ENCODE data around the gene SCP2.

Gene SCP2

GRCh38 chr1:52917581-52917980, 9.5 kb upstream of the SCP2 start:
- Histone ChIP-seq H3K4me1 (ENCODE audit: control insufficient read depth in 1 of 2, insufficient read depth in 2 of 2, low read length in 2 of 2) (peaks cover 0 to 3% of the 10 kb centered on the region in 2 donors), H3K4me3 (ENCODE audit: low read depth in 1 of 2, low read length in 2 of 2) (no peak overlapping the region), H3K36me3 (ENCODE audit: control insufficient read depth in 1 of 2, insufficient read depth in 2 of 2, low read length in 2 of 2) (peaks cover 0 to 16% of the 10 kb centered on the region in 2 donors), H3K27me3 (ENCODE audit: low read depth, low read length) (no peaks in the 10 kb centered on the region), H3K9me3 (ENCODE audit: control insufficient read depth in 1 of 2, low read length in 2 of 2) (no peaks in the 10 kb centered on the region), H3K27ac (ENCODE audit: low read length) (no peak overlapping the region)

- Histone ChIP-seq H3K36me3 (ENCODE audit: control insufficient read depth in 1 of 2, insufficient read depth in 2 of 2, low read length in 2 of 2) (peaks cover 0 to 11% of the 10 kb centered on the region in 2 donors), H3K27me3 (ENCODE audit: low read depth, low read length) (no peaks in the 10 kb centered on the region), H3K4me1 (ENCODE audit: control insufficient read depth in 1 of 2, insufficient read depth in 2 of 2, low read length in 2 of 2) (peaks cover 0 to 3% of the 10 kb centered on the region in 2 donors), H3K9me3 (ENCODE audit: control insufficient read depth in 1 of 2, low read length in 2 of 2) (no peaks in the 10 kb centered on the region), H3K27ac (ENCODE audit: low read length) (no peak overlapping the region), H3K4me3 (ENCODE audit: low read depth in 1 of 2, low read length in 2 of 2) (no peak overlapping the region)
Observed at GRCh38 chr1:52918201-52918600, 8.9 kb upstream of the SCP2 start.

- Histone ChIP-seq H3K4me1 (ENCODE audit: control insufficient read depth in 1 of 2, insufficient read depth in 2 of 2, low read length in 2 of 2) (peaks cover 0 to 3% of the 10 kb centered on the region in 2 donors), H3K9me3 (ENCODE audit: control insufficient read depth in 1 of 2, low read length in 2 of 2) (no peaks in the 10 kb centered on the region), H3K27ac (ENCODE audit: low read length) (no peak overlapping the region), H3K4me3 (ENCODE audit: low read depth in 1 of 2, low read length in 2 of 2) (no peak overlapping the region), H3K36me3 (ENCODE audit: control insufficient read depth in 1 of 2, insufficient read depth in 2 of 2, low read length in 2 of 2) (peaks cover 0 to 5% of the 10 kb centered on the region in 2 donors), H3K27me3 (ENCODE audit: low read depth, low read length) (no peaks in the 10 kb centered on the region)
Observed at GRCh38 chr1:52919051-52919722, 7.9 kb upstream of the SCP2 start.

GRCh38 chr1:52919723-52920483, 7.2 kb upstream of the SCP2 start:
- peaks cover 0 to 5% of the 10 kb centered on the region in 2 donors for H3K36me3 ChIP-seq (ENCODE audit: control insufficient read depth in 1 of 2, insufficient read depth in 2 of 2, low read length in 2 of 2)
- H3K27ac ChIP-seq (ENCODE audit: low read length): no peak overlapping the region
- peaks cover 0 to 3% of the 10 kb centered on the region in 2 donors for H3K4me1 ChIP-seq (ENCODE audit: control insufficient read depth in 1 of 2, insufficient read depth in 2 of 2, low read length in 2 of 2)
- H3K27me3 ChIP-seq (ENCODE audit: low read depth, low read length): no peaks in the 10 kb centered on the region
- H3K9me3 ChIP-seq (ENCODE audit: control insufficient read depth in 1 of 2, low read length in 2 of 2): no peaks in the 10 kb centered on the region
- peak overlapping the region in 1 of 2 donors; percentile 68 for H3K4me3 ChIP-seq (ENCODE audit: low read depth in 1 of 2, low read length in 2 of 2)

GRCh38 chr1:52920791-52921291, 6.2 kb upstream of the SCP2 start:
- Histone ChIP-seq H3K36me3 (ENCODE audit: control insufficient read depth in 1 of 2, insufficient read depth in 2 of 2, low read length in 2 of 2) (peaks cover 0 to 5% of the 10 kb centered on the region in 2 donors), H3K9me3 (ENCODE audit: control insufficient read depth in 1 of 2, low read length in 2 of 2) (no peaks in the 10 kb centered on the region), H3K4me3 (ENCODE audit: low read depth in 1 of 2, low read length in 2 of 2) (peak overlapping the region; percentile 43 to 68), H3K4me1 (ENCODE audit: control insufficient read depth in 1 of 2, insufficient read depth in 2 of 2, low read length in 2 of 2) (peaks cover 2 to 3% of the 10 kb centered on the region in 2 donors), H3K27me3 (ENCODE audit: low read depth, low read length) (no peaks in the 10 kb centered on the region), H3K27ac (ENCODE audit: low read length) (peak overlapping the region; percentile 56)

- no peak overlapping the region for H3K27ac ChIP-seq (ENCODE audit: low read length)
- no peaks in the 10 kb centered on the region for H3K9me3 ChIP-seq (ENCODE audit: control insufficient read depth in 1 of 2, low read length in 2 of 2)
- H3K4me3 ChIP-seq (ENCODE audit: low read depth in 1 of 2, low read length in 2 of 2): peak overlapping the region in 1 of 2 donors; percentile 26
- H3K36me3 ChIP-seq (ENCODE audit: control insufficient read depth in 1 of 2, insufficient read depth in 2 of 2, low read length in 2 of 2): no peaks in the 10 kb centered on the region
- H3K27me3 ChIP-seq (ENCODE audit: low read depth, low read length): no peaks in the 10 kb centered on the region
- peaks cover 4% of the 10 kb centered on the region in 2 donors for H3K4me1 ChIP-seq (ENCODE audit: control insufficient read depth in 1 of 2, insufficient read depth in 2 of 2, low read length in 2 of 2)
Observed at GRCh38 chr1:52925571-52926005, 1.5 kb upstream of the SCP2 start.

- Histone ChIP-seq H3K27me3 (ENCODE audit: low read depth, low read length) (no peaks in the 10 kb centered on the region), H3K36me3 (ENCODE audit: control insufficient read depth in 1 of 2, insufficient read depth in 2 of 2, low read length in 2 of 2) (no peaks in the 10 kb centered on the region), H3K4me1 (ENCODE audit: control insufficient read depth in 1 of 2, insufficient read depth in 2 of 2, low read length in 2 of 2) (peaks cover 4% of the 10 kb centered on the region in 2 donors), H3K9me3 (ENCODE audit: control insufficient read depth in 1 of 2, low read length in 2 of 2) (no peaks in the 10 kb centered on the region), H3K27ac (ENCODE audit: low read length) (peak overlapping the region; percentile 31), H3K4me3 (ENCODE audit: low read depth in 1 of 2, low read length in 2 of 2) (peak overlapping the region; percentile 79 to 92)
Observed at GRCh38 chr1:52926864-52927211, 238 bp upstream of the SCP2 start.

GRCh38 chr1:52928015-52928404, 934 bp downstream of the SCP2 start:
- H3K27me3 ChIP-seq (ENCODE audit: low read depth, low read length): no peaks in the 10 kb centered on the region
- peaks cover 4% of the 10 kb centered on the region in 2 donors for H3K4me1 ChIP-seq (ENCODE audit: control insufficient read depth in 1 of 2, insufficient read depth in 2 of 2, low read length in 2 of 2)
- peak overlapping the region; percentile 75 for H3K27ac ChIP-seq (ENCODE audit: low read length)
- H3K9me3 ChIP-seq (ENCODE audit: control insufficient read depth in 1 of 2, low read length in 2 of 2): no peaks in the 10 kb centered on the region
- H3K36me3 ChIP-seq (ENCODE audit: control insufficient read depth in 1 of 2, insufficient read depth in 2 of 2, low read length in 2 of 2): no peaks in the 10 kb centered on the region
- peak overlapping the region; percentile 84 to 92 for H3K4me3 ChIP-seq (ENCODE audit: low read depth in 1 of 2, low read length in 2 of 2)

- Histone ChIP-seq H3K27ac (ENCODE audit: low read length) (no peak overlapping the region), H3K27me3 (ENCODE audit: low read depth, low read length) (no peaks in the 10 kb centered on the region), H3K4me1 (ENCODE audit: control insufficient read depth in 1 of 2, insufficient read depth in 2 of 2, low read length in 2 of 2) (peaks cover 4% of the 10 kb centered on the region in 2 donors), H3K36me3 (ENCODE audit: control insufficient read depth in 1 of 2, insufficient read depth in 2 of 2, low read length in 2 of 2) (no peaks in the 10 kb centered on the region), H3K4me3 (ENCODE audit: low read depth in 1 of 2, low read length in 2 of 2) (no peak overlapping the region), H3K9me3 (ENCODE audit: control insufficient read depth in 1 of 2, low read length in 2 of 2) (no peaks in the 10 kb centered on the region)
Observed at GRCh38 chr1:52929019-52929418, 1.9 kb downstream of the SCP2 start.

- H3K36me3 ChIP-seq (ENCODE audit: control insufficient read depth in 1 of 2, insufficient read depth in 2 of 2, low read length in 2 of 2): peaks cover 3 to 4% of the 10 kb centered on the region in 2 donors
- no peak overlapping the region for H3K4me3 ChIP-seq (ENCODE audit: low read depth in 1 of 2, low read length in 2 of 2)
- H3K4me1 ChIP-seq (ENCODE audit: control insufficient read depth in 1 of 2, insufficient read depth in 2 of 2, low read length in 2 of 2): no peaks in the 10 kb centered on the region
- no peaks in the 10 kb centered on the region for H3K27me3 ChIP-seq (ENCODE audit: low read depth, low read length)
- no peaks in the 10 kb centered on the region for H3K9me3 ChIP-seq (ENCODE audit: control insufficient read depth in 1 of 2, low read length in 2 of 2)
- H3K27ac ChIP-seq (ENCODE audit: low read length): no peak overlapping the region
Observed at GRCh38 chr1:52937433-52938182, 10.5 kb downstream of the SCP2 start.

GRCh38 chr1:52938183-52938451, 11.0 kb downstream of the SCP2 start:
- Histone ChIP-seq H3K36me3 (ENCODE audit: control insufficient read depth in 1 of 2, insufficient read depth in 2 of 2, low read length in 2 of 2) (peaks cover 3 to 4% of the 10 kb centered on the region in 2 donors), H3K4me1 (ENCODE audit: control insufficient read depth in 1 of 2, insufficient read depth in 2 of 2, low read length in 2 of 2) (no peaks in the 10 kb centered on the region), H3K9me3 (ENCODE audit: control insufficient read depth in 1 of 2, low read length in 2 of 2) (no peaks in the 10 kb centered on the region)

More at GRCh38 chr1:52938183-52938451, 11.0 kb downstream of the SCP2 start:
- H3K27ac ChIP-seq (ENCODE audit: low read length): no peak overlapping the region
- H3K27me3 ChIP-seq (ENCODE audit: low read depth, low read length): no peaks in the 10 kb centered on the region
- H3K4me3 ChIP-seq (ENCODE audit: low read depth in 1 of 2, low read length in 2 of 2): no peak overlapping the region

All from muscle layer of duodenum (tissue), 2 donors.